IMR-90 (cell line): ENCODE measurements around the gene IGFBPL1. TPM values are rescaled to one million over a fixed set of nuclear protein-coding genes. Genes with fewer than 3 reads are reported as not detected.

Experiments
- ATAC-seq: fragments of 200-7000 bp; cut with Tn5 transposase; 2 replicates; pipeline ENCODE4 v1.9.1; 2020; ENCODE audit warnings: low read depth, mild to moderate bottlenecking, moderate library complexity
- BruUV-seq: library from RNA; stranded (reverse); fragments of 400-500 nt; replicated peaks from 2 replicates; lab custom pipeline; 2021; lab: Mats Ljungman, UMichigan
- CTCF ChIA-PET: fragments of 300-600 bp; formaldehyde crosslinking; extraction: SDS; loops from one replicate; lab custom pipeline; 2021; ENCODE audit warnings: antibody characterized with exemption; lab: Yijun Ruan, JAX
- POLR2A ChIA-PET: fragments of 300-600 bp; sonication (Branson Sonifier 250); formaldehyde crosslinking; loops from one replicate; lab custom pipeline; 2022; ENCODE audit warnings: antibody characterized with exemption; ENCODE audit not compliant: unreplicated experiment; lab: Charles Lee
- DNase-seq: peaks from one replicate; pipeline ENCODE4 v3.0.0; 2013
- H2AFZ ChIP-seq: replicated peaks from 2 replicates; pipeline ENCODE3; 2013; ENCODE audit warnings: low read length, mild to moderate bottlenecking; ENCODE audit not compliant: poor library complexity
- H2AK5ac ChIP-seq: 2 replicates; pipeline ENCODE4 v1.6.1; 2013; ENCODE audit warnings: low read depth, low read length, inconsistent platforms
- H2AK9ac ChIP-seq: replicated peaks from 2 replicates; pipeline ENCODE3; 2013; ENCODE audit warnings: mild to moderate bottlenecking, low read depth, low read length, moderate library complexity; ENCODE audit not compliant: poor library complexity
- H2BK120ac ChIP-seq: 2 replicates; pipeline ENCODE4 v1.6.1; 2013; ENCODE audit warnings: low read depth, low read length, inconsistent platforms
- H2BK15ac ChIP-seq: 3 replicates; pipeline ENCODE4 v1.6.1; 2013; ENCODE audit warnings: low read depth, low read length, inconsistent platforms
- H2BK20ac ChIP-seq: 2 replicates; pipeline ENCODE4 v1.6.1; 2013; ENCODE audit warnings: low read depth, mild to moderate bottlenecking, inconsistent platforms, low read length, moderate library complexity
- H2BK5ac ChIP-seq: 2 replicates; pipeline ENCODE4 v1.6.1; 2013; ENCODE audit warnings: mild to moderate bottlenecking, low read depth, low read length, inconsistent platforms; ENCODE audit not compliant: poor library complexity, severe bottlenecking
- H3K14ac ChIP-seq: replicated peaks from 2 replicates; pipeline ENCODE4 v1.6.1; 2013; ENCODE audit warnings: low read depth, low read length, inconsistent platforms
- H3K18ac ChIP-seq: 2 replicates; pipeline ENCODE4 v1.6.1; 2013; ENCODE audit warnings: low read depth, low read length, control low read depth
- H3K23ac ChIP-seq: 2 replicates; pipeline ENCODE4 v1.6.1; 2013; ENCODE audit warnings: low read depth, low read length, inconsistent platforms
- H3K27ac ChIP-seq: 2 replicates; pipeline ENCODE4 v1.5.1; 2013; ENCODE audit warnings: mild to moderate bottlenecking, control low read depth, low read length; ENCODE audit not compliant: insufficient read depth
- H3K27me3 ChIP-seq: 2 replicates; pipeline ENCODE4 v1.6.1; 2013; ENCODE audit warnings: low read length; ENCODE audit not compliant: control insufficient read depth, insufficient read depth
- H3K36me3 ChIP-seq: 2 replicates; pipeline ENCODE4 v1.6.1; 2013; ENCODE audit warnings: low read length, mixed read lengths; ENCODE audit not compliant: control insufficient read depth, insufficient read depth
- H3K4ac ChIP-seq: 2 replicates; pipeline ENCODE4 v1.6.1; 2013; ENCODE audit warnings: low read depth, low read length, inconsistent platforms
- H3K4me1 ChIP-seq: 2 replicates; pipeline ENCODE4 v1.6.1; 2013; ENCODE audit warnings: low read length, mixed read lengths; ENCODE audit not compliant: control insufficient read depth, insufficient read depth
- H3K4me2 ChIP-seq: 2 replicates; pipeline ENCODE4 v1.6.1; 2013; ENCODE audit warnings: low read depth, mild to moderate bottlenecking, control low read depth, low read length, moderate library complexity
- H3K4me3 ChIP-seq: 2 replicates; pipeline ENCODE4 v1.5.1; 2013; ENCODE audit warnings: low read depth, mild to moderate bottlenecking, control low read depth, low read length, moderate library complexity; ENCODE audit not compliant: insufficient read depth
- H3K56ac ChIP-seq: 2 replicates; pipeline ENCODE4 v1.6.1; 2013; ENCODE audit warnings: low read length, inconsistent platforms; ENCODE audit not compliant: insufficient read depth; ENCODE audit errors: extremely low read depth
- H3K79me1 ChIP-seq, 2 experiments: 2 replicates each; pipeline ENCODE4 v1.6.1; 2013; ENCODE audit warnings: low read length in 2 of 2, inconsistent platforms in 1 of 2, low read depth in 1 of 2
- H3K9ac ChIP-seq: 2 replicates; pipeline ENCODE4 v1.6.1; 2013; ENCODE audit warnings: low read depth, low read length, control low read depth
- H3K9me1 ChIP-seq: 2 replicates; pipeline ENCODE4 v1.6.1; 2013; ENCODE audit warnings: low read length, inconsistent platforms; ENCODE audit not compliant: insufficient read depth
- H3K9me3 ChIP-seq: 2 replicates; pipeline ENCODE4 v1.6.1; 2013; ENCODE audit warnings: low read length; ENCODE audit not compliant: control insufficient read depth, insufficient read depth
- H4K20me1 ChIP-seq: 2 replicates; pipeline ENCODE4 v1.6.1; 2013; ENCODE audit warnings: low read length, inconsistent platforms; ENCODE audit not compliant: insufficient read depth
- H4K5ac ChIP-seq: 2 replicates; pipeline ENCODE4 v1.6.1; 2013; ENCODE audit warnings: mild to moderate bottlenecking, low read depth, low read length, control low read depth
- H4K8ac ChIP-seq, 2 experiments: 2 replicates each; pipeline ENCODE4 v1.6.1; 2013; ENCODE audit warnings: low read depth in 2 of 2, low read length in 2 of 2, control low read depth in 1 of 2, inconsistent platforms in 1 of 2
- H4K91ac ChIP-seq: 2 replicates; pipeline ENCODE4 v1.6.1; 2013; ENCODE audit warnings: low read depth, low read length, inconsistent platforms; ENCODE audit not compliant: insufficient read depth
- BHLHE40 ChIP-seq: fragments of 150-350 bp; IDR thresholded peaks from 2 replicates; pipeline ENCODE4 v1.6.1; 2016; ENCODE audit warnings: mild to moderate bottlenecking, low read depth, low read length
- CEBPB ChIP-seq: IDR thresholded peaks from 2 replicates; pipeline ENCODE4 v1.6.1; 2012; ENCODE audit warnings: low read depth, low read length, improper control_type of control experiment
- CHD1 ChIP-seq: IDR thresholded peaks from 2 replicates; pipeline ENCODE4 v1.6.1; 2012; ENCODE audit warnings: low read depth, low read length, improper control_type of control experiment
- MAFK ChIP-seq: IDR thresholded peaks from 2 replicates; pipeline ENCODE4 v1.6.1; 2012; ENCODE audit warnings: low read depth, low read length, improper control_type of control experiment
- MAZ ChIP-seq: IDR thresholded peaks from 2 replicates; pipeline ENCODE4 v1.6.1; 2012; ENCODE audit warnings: low read depth, mild to moderate bottlenecking, low read length, improper control_type of control experiment, moderate library complexity, borderline replicate concordance
- MXI1 ChIP-seq: IDR thresholded peaks from 2 replicates; pipeline ENCODE4 v1.6.1; 2012; ENCODE audit warnings: low read depth, mild to moderate bottlenecking, low read length, moderate library complexity, borderline replicate concordance
- NFE2L2 ChIP-seq: fragments of 150-350 bp; IDR thresholded peaks from 2 replicates; pipeline ENCODE4 v1.6.1; 2016; ENCODE audit warnings: low read depth, mild to moderate bottlenecking, low read length
- POLR2A ChIP-seq: IDR thresholded peaks from 2 replicates; pipeline ENCODE4 v1.6.1; 2012; ENCODE audit warnings: mild to moderate bottlenecking, low read depth, low read length
- RCOR1 ChIP-seq: IDR thresholded peaks from 2 replicates; pipeline ENCODE4 v1.6.1; 2012; ENCODE audit warnings: mild to moderate bottlenecking, low read length, improper control_type of control experiment; ENCODE audit not compliant: insufficient replicate concordance
- RFX5 ChIP-seq: IDR thresholded peaks from 2 replicates; pipeline ENCODE4 v1.8.0; 2012; ENCODE audit warnings: low read depth, mild to moderate bottlenecking, low read length, moderate library complexity
- SMC3 ChIP-seq: fragments of 150-350 bp; IDR thresholded peaks from 2 replicates; pipeline ENCODE4 v1.6.1; 2016; ENCODE audit warnings: low read depth, mild to moderate bottlenecking, antibody characterized with exemption, low read length, moderate library complexity
- WGBS, 2 experiments: methylation state at CpG; one replicate each; pipeline versions ENCODE4 v1.1.5 to v1.1.7; 2013; ENCODE audit warnings: missing lambda C conversion rate in 2 of 2; ENCODE audit not compliant: insufficient read length in 1 of 2; ENCODE audit errors: extremely low coverage in 2 of 2; 5-methylcytosine and 5-hydroxymethylcytosine counted together
- dilution Hi-C: fragments of 300-500 bp; cut with HindIII; formaldehyde crosslinking; loops from one replicate; pipeline ENCODE4 v1.14.3; 2018; ENCODE audit warnings: low sequenced_read_pairs; ENCODE audit not compliant: unreplicated experiment
- in situ Hi-C: fragments of 300-500 bp; cut with MboI; formaldehyde crosslinking; loops from 3 replicates; pipeline ENCODE4 v1.14.3; 2019; ENCODE audit warnings: low sequenced_read_pairs, inconsistent platforms, mixed read lengths
- intact Hi-C: fragments of 100-400 bp; cut with micrococcal nuclease; formaldehyde crosslinking; loops from 2 replicates; pipeline ENCODE4 v1.10.0; 2022
- polyA plus RNA-seq, 3 experiments: library from polyadenylated mRNA; depleted of rRNA; stranded (reverse); fragments of >200 nt; gene quantifications; 2 replicates each; pipeline ENCODE4 v1.2.3, GENCODE V29; 2012; ENCODE audit warnings: low replicate concordance in 1 of 3
- total RNA-seq: library from RNA; depleted of rRNA; stranded (reverse); fragments of >200 nt; gene quantifications from 2 replicates; pipeline ENCODE4 v1.2.3, GENCODE V29; 2012
- TF ChIP-seq, protein P1 (sequence below): fragments of 150-350 bp; IDR thresholded peaks from 2 replicates; pipeline ENCODE4 v1.6.1; 2017; ENCODE audit warnings: mild to moderate bottlenecking, antibody characterized with exemption, low read length, low read depth
- TF ChIP-seq, protein P2 (sequence below): conservative IDR thresholded peaks from 2 replicates; pipeline ENCODE4 v1.5.1; 2012; ENCODE audit warnings: mild to moderate bottlenecking, low read depth, low read length, improper control_type of control experiment

The IGFBPL1 gene
- total and polyA plus RNA-seq, 2 of the 4 experiments (the other 2 are of a cell fraction), result not detected

DNA sequence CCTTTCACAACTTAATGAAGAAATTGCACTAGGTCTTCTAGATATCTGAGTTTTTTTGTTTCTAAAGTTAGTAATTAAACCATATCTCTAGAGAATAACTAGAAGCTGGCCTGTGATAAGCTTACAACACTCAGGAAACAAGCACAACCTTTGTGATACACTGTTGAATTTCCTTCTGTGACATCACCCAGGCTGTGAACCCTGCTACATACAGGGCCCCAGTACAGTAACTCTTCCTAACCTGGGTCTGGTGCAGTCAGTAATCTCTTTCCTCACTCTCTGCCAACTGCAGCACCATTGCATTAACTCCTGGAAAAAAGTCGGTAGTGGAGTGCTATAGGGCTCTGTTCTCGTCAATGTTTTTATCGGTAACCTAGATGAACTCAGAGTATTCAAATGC lies 10.6 kb upstream of the IGFBPL1 start:
- H3K9me3 ChIP-seq, result no peaks in the 10 kb centered on the region
- H3K4ac ChIP-seq, result no peak overlapping the region
- H2AK5ac ChIP-seq, result no peak overlapping the region
- TF ChIP-seq NFE2L2 (no peak), CEBPB (no peak), BHLHE40 (no peak), SMC3 (no peak), MXI1 (no peak), RCOR1 (no peak), POLR2A (no peak), CHD1 (no peak), MAZ (no peak), RFX5 (no peak), MAFK (no peak)
- TF ChIP-seq, protein P1, sequence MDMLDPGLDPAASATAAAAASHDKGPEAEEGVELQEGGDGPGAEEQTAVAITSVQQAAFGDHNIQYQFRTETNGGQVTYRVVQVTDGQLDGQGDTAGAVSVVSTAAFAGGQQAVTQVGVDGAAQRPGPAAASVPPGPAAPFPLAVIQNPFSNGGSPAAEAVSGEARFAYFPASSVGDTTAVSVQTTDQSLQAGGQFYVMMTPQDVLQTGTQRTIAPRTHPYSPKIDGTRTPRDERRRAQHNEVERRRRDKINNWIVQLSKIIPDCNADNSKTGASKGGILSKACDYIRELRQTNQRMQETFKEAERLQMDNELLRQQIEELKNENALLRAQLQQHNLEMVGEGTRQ, result no peak
- TF ChIP-seq, protein P2, sequence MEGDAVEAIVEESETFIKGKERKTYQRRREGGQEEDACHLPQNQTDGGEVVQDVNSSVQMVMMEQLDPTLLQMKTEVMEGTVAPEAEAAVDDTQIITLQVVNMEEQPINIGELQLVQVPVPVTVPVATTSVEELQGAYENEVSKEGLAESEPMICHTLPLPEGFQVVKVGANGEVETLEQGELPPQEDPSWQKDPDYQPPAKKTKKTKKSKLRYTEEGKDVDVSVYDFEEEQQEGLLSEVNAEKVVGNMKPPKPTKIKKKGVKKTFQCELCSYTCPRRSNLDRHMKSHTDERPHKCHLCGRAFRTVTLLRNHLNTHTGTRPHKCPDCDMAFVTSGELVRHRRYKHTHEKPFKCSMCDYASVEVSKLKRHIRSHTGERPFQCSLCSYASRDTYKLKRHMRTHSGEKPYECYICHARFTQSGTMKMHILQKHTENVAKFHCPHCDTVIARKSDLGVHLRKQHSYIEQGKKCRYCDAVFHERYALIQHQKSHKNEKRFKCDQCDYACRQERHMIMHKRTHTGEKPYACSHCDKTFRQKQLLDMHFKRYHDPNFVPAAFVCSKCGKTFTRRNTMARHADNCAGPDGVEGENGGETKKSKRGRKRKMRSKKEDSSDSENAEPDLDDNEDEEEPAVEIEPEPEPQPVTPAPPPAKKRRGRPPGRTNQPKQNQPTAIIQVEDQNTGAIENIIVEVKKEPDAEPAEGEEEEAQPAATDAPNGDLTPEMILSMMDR, result no peak
- H3K23ac ChIP-seq, result no peak overlapping the region; the same call in 1 of the 2 replicates
- peaks cover 3% of the 10 kb centered on the region; the same call in 1 of the 2 replicates for H3K9me1 ChIP-seq
- peaks cover 12% of the 10 kb centered on the region for H3K27me3 ChIP-seq
- DNase-seq, result no peak
- H4K5ac ChIP-seq, result no peak overlapping the region; the same call in 1 of the 2 replicates
- H2BK15ac ChIP-seq, result no peak overlapping the region; the same call in 2 of the 3 replicates
- H3K14ac ChIP-seq, result peak overlapping the region; percentile 17; the same call in 1 of the 2 replicates
- dilution Hi-C loops, result no loop called here
- peak overlapping the region; percentile 26; the same call in 1 of the 2 replicates for H2BK20ac ChIP-seq
- H4K91ac ChIP-seq, result peak overlapping the region; percentile 4; the same call in 1 of the 2 replicates
- H3K4me3 ChIP-seq, result no peak overlapping the region
- H2AFZ ChIP-seq, result no peak overlapping the region
- peak overlapping the region; percentile 57; the same call in 1 of the 2 replicates for H3K18ac ChIP-seq
- ChIA-PET POLR2A (no interaction called here), CTCF (interaction anchor here (0.6 kb wide), 1 partner anchor 294 kb away, joined by 5 read pairs; no protein-coding TSS in a partner anchor)
- no peak overlapping the region for H3K4me2 ChIP-seq
- intact Hi-C loops, result loop anchor here (1.0 kb wide), 1 partner anchor 10 kb away; no protein-coding TSS in a partner anchor
- no peaks in the 10 kb centered on the region for H4K20me1 ChIP-seq
- no peak overlapping the region for H3K27ac ChIP-seq
- no peak overlapping the region for H3K9ac ChIP-seq
- H3K79me1 ChIP-seq, result no peaks in the 10 kb centered on the region; a peak in 1 of 4 replicates
- H3K4me1 ChIP-seq, result peaks cover 15% of the 10 kb centered on the region
- 0 out of 2 replicates have a peak overlapping the region, but pooled peaks have one; percentile 25 for H2BK120ac ChIP-seq
- no peaks in the 10 kb centered on the region for H3K36me3 ChIP-seq
- H3K56ac ChIP-seq, result no peak overlapping the region
- WGBS, 2 experiments, result no CpG with 5 or more reads among the region's 3 CpGs
- H4K8ac ChIP-seq, result no peak overlapping the region; a peak in 1 of 4 replicates
- in situ Hi-C loops, result no loop called here
- H2AK9ac ChIP-seq, result no peak overlapping the region
- H2BK5ac ChIP-seq, result peak overlapping the region; percentile 5
- ATAC-seq, result no peak
- no TSS peak for BruUV-seq
